A673 (cell line): ENCODE measurements around the gene EYS.

ENCODE experiments used
- EZH2 ChIP-seq: fragments of 200-600 bp; sonication (generic); IDR thresholded peaks from 2 replicates; pipeline ENCODE4 v1.6.1; 2017; ENCODE audit warnings: borderline replicate concordance, low read depth, mild to moderate bottlenecking, mixed read lengths, antibody characterized with exemption, low read length; ENCODE audit not compliant: poor library complexity, severe bottlenecking
- TF ChIP-seq, protein P1 (sequence below): fragments of 300-800, 200-600 bp; sonication (generic); conservative IDR thresholded peaks from 2 replicates; pipeline ENCODE4 v1.5.1; 2017; ENCODE audit warnings: low read depth, mild to moderate bottlenecking, antibody characterized with exemption, low read length, moderate library complexity, mixed read lengths

GRCh38 chr6:63968650-63969049 is 1738.4 kb downstream of the EYS start:
- TF ChIP-seq, protein P1, sequence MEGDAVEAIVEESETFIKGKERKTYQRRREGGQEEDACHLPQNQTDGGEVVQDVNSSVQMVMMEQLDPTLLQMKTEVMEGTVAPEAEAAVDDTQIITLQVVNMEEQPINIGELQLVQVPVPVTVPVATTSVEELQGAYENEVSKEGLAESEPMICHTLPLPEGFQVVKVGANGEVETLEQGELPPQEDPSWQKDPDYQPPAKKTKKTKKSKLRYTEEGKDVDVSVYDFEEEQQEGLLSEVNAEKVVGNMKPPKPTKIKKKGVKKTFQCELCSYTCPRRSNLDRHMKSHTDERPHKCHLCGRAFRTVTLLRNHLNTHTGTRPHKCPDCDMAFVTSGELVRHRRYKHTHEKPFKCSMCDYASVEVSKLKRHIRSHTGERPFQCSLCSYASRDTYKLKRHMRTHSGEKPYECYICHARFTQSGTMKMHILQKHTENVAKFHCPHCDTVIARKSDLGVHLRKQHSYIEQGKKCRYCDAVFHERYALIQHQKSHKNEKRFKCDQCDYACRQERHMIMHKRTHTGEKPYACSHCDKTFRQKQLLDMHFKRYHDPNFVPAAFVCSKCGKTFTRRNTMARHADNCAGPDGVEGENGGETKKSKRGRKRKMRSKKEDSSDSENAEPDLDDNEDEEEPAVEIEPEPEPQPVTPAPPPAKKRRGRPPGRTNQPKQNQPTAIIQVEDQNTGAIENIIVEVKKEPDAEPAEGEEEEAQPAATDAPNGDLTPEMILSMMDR = no peak
- TF ChIP-seq EZH2 = no peak
